Activated CD4-positive, CD25-positive, alpha-beta regulatory T cell (primary cell): ENCODE data around the gene TUBA1B.

Experiments
- DNase-seq, 4 experiments: peaks; one replicate each; lab custom pipeline; 2025; lab: John Stamatoyannopoulos, UW

The TUBA1B gene

DNA sequence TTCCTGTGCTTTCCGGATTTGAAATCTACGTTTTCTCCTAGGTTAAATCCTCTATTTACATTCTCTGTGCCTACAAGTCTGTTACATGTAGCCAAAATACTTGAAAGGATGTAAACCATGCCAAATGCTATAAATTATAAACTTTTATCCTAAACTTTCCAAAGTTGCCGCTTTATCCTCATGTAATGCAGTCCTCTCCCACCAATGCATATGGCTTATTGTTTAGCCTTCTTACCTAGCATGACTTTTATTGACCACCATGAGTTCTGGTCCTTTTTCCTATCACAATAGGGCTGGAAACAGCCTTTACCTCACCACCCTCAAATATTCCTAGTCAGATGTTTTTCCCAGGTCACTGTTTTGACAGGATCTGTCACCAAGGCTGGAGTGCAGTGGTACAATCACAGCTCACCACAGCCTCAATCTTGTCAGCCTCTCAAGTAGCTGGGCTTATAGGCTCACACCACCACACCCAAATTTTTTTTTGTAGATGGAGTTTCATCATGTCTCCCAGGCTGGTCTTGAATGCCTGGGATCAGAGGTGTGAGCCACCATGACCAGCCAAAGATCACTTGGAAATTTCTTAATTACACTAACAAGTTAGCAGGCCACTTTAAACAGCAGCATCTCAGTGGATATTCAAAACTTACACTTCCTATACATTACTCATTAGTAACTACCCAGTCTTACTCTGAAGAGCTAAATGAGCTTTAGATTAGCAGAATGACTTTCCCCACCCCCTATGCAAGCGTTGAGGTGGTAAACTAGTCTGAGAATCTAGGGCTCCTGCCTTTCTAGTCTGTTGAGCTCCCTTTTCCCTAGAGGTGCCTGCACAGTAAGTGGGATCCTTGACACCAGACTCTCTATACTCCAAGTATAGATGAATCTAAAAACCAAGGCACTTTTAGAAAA lies 4.1 kb downstream of the TUBA1B start:
- DNase-seq: no peak

DNA sequence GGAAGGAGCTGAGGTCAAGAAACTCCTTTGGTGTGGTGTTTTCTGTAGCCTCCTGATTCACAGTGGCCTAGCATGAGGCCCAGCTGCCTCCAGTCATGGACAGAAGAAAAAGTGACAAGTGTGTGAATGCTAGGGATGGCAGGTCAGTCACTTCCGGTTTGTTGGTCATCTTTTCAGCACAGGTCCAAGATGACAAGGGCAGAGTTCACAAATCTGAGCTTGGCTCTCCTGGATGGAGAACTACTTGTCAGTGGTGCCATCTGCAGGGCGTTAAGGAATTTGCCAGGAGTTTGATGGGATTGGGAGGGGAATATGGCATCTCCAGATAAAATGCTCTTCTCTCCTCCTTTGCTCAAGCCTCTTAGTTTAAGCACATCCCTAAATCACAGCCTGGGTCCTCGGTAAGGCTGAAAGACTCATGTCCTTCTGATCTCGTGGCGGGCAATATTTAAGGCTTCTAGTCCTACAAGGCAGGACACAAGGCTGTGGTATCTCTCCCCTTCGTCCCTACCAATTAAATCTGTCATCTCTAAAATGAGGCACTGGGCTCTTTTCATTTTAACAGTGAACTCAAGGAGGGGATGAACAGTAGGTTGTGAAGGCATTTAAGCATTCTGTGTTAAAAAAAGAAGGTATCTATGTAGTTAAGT lies 10.0 kb downstream of the TUBA1B start:
- DNase-seq: no peak

GRCh38 chr12:49111206-49111605 lies 20.0 kb downstream of the TUBA1B start:
- no peak for DNase-seq

DNA sequence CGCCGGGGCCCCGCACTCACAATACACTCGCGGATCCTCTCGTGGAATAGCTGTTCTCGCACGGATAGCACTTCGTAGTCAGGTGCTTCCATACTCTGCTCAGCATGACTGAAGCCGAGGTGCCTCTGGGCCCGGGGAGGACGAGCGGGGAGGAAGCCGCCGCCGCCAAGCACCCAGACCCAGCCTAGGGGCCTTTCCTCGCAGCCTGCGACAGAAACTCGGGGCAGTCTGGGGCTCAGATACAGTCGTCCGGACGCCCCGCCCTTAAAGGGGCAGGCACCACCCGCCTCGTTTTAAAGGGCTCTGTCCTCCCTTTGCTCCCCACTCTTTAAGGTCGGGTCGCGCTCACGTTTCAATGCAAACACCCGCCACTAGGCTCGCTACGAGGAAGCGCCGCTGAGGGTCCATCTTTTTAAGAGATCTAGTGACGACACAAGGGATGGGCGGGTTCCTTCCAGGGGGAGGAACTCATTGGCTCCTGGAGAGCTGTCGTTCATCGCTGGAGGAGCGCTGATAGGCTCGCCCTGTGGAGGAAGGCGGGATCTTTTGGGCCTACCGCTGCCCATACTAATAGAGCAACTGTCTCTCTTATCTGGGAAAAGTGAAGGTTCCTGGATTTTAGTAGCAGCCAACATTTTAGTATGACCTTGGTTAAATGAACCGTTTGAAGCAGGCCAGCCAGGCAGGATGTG lies 20.6 kb downstream of the TUBA1B start, which contains the start of gene LMBR1L:
Gene LMBR1L, minus strand, starts transcription at position 384 of the 692 bp plus-strand sequence. Its CDS starts 292 bp downstream, at position 92.
- DNase-seq: peak; percentile 85 to 94 (median 92)

- DNase-seq: peak in 1 of 4 experiments; percentile 26
Measured at GRCh38 chr12:49109641-49110463, 21.3 kb downstream of the TUBA1B start.

DNA sequence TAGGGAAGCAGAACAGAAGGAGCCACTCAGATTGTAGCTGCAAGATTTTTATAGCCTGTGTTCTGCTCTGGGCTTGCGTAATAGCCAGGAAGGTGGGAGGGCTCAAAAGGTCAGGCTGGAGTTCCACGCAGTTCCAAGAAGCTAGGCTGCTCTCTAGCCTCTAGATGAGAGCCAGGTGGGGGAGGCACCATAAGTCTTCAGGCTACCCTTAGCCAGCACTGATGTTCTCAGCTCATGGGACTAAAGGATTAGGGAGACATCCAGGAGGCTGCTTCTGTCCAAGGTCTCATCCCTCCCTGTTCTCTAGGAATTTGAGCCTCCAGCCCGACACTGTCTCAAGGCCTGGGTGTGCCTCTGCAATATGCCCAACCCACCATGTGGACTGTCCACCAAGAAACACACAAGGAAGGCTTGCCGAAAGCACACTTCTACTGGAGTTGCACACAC lies 22.2 kb downstream of the TUBA1B start:
- no peak for DNase-seq

GRCh38 chr12:49105504-49106084 lies 25.6 kb downstream of the TUBA1B start:
- DNase-seq: no peak

GRCh38 chr12:49104822-49105221 lies 26.4 kb downstream of the TUBA1B start:
- no peak for DNase-seq

DNA sequence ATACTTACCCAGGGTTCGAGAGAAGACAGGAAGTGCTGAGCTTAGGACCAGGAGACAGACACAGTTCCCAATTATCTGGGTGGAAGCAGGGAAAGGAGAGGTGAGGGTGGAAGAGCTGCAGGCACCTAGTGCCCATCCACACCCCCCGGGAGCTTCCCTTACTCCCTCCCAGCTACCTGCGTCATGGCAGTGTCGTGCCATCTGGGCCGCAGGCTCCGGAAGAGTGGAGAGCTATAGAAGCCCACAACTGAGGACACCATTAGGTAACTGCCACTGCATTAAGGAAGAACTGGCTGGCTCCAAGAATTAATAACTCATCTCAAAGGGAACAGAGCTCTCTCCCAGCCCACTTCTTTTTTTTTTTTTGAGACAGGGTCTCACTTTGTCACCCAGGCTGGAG lies 30.8 kb downstream of the TUBA1B start:
- no peak for DNase-seq

- no peak for DNase-seq
Measured at GRCh38 chr12:49098703-49099102, 32.5 kb downstream of the TUBA1B start.

DNA sequence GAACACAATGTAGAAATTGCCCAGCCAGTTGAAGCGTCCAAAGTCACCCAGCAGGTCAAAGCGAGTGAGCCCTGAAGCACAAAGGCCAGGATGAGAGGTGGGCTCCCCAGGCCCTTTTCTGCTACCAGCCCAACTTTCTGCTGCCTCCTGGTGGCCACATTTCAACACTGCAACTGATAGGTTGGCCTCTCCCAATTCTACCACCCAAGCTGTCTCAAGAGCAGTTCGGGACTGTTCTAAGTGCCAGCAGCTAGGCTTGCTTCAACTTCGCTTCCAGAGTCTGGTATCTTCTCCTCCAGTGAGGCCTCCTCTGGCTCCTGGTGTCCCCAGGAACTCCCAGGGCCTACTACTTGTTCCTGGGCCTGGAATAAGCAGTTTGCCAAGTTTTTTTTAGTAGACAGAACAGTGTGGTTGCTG lies 33.2 kb downstream of the TUBA1B start:
- DNase-seq: peak; percentile 15 to 48 (median 26)

GRCh38 chr12:49097381-49097780 lies 33.8 kb downstream of the TUBA1B start:
- no peak for DNase-seq

DNA sequence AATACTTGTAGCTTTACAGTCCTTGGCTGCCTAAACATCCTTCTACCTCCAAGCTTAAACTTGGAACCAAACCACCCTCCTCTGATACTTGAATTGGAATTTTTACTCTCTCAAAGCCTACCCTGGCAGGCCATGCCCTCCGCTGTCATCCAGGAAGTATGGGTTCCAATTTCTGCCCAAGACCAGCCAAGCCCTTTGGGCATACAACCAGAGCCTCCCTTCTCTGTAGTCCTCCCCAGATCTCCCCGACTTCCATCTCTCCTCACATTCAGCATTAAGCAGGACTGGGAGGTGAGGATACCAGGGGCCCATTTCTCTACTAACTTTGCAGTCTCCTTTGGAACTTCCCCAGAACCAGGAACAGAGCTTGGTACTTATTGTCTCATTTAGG lies 36.2 kb downstream of the TUBA1B start:
- no peak for DNase-seq

GRCh38 chr12:49094160-49094974 lies 36.8 kb downstream of the TUBA1B start, which contains the start of gene DHH:
Gene DHH (minus strand): TSS chr12:49094801. CDS start chr12:49094512, 289 bp downstream.
- DNase-seq: no peak

GRCh38 chr12:49093792-49094159 lies 37.4 kb downstream of the TUBA1B start:
- DNase-seq: no peak

DNA sequence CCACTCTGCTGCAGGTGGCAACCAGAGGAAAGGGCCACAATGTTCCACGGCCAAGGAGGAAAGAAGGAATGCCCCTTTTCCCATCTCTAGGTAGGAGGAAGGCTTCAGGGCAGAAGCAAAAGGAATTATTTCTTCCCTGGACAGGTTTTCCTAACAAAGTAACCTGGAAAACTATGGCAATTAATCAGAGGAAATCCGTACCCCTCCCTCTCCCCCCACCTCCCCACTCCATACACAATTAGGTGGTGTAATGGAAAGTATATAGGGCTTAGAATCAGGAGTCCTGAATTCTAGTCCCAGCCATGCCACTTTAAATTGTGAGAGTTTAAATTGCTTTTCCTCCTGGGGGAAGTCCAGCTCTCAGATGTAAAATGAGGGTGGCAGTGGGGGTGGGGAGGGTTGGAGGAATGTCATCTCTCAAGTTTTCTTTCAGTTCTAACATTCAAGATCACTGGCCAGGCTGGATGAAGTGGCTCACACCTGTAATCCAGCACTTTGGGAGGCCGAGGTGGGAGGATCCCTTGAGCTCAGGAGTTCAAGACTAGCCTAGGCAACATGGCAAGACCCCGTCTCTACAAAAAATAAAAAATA lies 38.3 kb downstream of the TUBA1B start:
- no peak for DNase-seq

DNA sequence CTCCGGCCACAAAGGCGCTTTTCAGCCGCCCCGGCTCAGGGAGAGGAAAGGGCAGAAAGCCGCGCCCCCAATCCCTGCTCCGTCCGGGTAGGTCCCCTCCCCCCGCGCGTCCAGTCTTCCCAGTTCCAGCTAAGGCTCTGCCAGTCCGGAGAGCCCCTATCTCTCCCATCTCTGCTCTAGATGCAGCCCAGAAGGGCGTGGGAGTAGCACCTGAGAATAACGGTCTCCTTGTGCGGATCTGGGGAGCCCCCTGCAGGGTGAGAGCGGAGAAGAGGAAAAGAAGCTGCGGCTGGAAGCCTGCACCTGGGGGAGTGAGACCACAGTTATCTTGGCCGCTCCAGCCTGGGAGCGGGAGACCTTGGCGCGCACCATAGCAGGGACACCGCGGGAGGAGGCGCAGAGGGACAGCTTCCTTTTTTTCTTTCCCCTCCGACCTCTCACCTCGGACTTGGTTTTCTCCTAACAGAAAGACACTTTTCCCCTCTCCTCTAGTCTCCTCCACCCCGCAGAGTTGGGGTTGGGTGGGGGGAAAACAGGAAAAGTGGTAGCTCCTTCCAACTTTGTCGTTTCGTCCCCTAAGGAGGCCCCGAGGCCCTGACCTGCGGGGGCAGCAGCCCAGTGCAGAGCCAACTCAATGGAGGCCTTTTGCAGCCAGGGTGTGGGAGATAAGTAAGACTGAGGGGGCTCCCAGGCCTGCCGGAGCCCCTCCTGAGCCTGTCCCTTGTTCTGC lies 38.9 kb downstream of the TUBA1B start:
- peak; percentile 21 to 27 (median 22) for DNase-seq

- no peak for DNase-seq
Measured at GRCh38 chr12:49091836-49092085, 39.4 kb downstream of the TUBA1B start.

DNA sequence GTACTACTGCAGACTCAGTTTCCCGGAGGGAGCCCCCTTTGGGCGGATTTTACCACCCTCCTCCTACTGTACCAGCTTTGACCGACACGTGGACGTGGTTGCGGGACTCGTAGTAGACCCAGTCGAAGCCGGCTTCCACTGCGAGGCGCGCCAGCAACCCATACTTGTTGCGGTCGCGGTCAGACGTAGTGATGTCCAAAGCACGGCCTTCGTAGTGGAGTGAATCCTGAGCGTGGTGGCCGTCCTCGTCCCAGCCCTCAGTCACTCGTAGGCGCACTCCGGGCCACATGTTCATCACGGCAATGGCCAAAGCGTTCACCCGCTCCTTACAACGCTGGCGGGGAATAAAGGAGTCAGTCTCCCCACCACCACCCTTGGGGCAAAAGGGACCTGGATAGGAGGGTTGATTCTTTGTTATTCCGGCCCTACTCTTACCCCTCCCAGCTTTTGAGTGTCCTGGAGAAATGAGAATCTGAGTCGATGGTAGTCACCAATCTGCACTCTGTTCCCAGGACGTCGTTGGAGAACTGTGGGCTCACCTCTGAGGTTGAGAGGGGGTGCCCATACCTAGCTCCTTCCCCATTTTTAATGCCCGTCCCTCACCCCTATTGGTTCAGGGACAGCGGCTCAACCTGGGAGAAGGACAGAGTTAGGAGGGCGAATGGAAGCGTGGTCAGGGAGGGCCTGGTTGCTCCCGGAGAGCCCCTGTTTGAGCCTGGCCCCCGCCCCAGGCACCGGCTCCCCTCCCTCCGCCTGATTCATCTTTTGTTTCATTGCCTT lies 39.9 kb downstream of the TUBA1B start:
- no peak for DNase-seq
